OCI-LY7 (cell line): ENCODE results near the gene EMSY. TPM values are rescaled to one million over a fixed set of nuclear protein-coding genes. Genes with fewer than 3 reads are reported as not detected.

Experiments used
- BruUV-seq: library from RNA; stranded (reverse); fragments of 400-500 nt; replicated peaks from 2 replicates; lab custom pipeline; 2021; lab: Mats Ljungman, UMichigan
- CTCF ChIA-PET: fragments of 300-600 bp; sonication (Branson Sonifier 250); formaldehyde crosslinking; loops from one replicate; lab custom pipeline; 2022; ENCODE audit warnings: antibody characterized with exemption; ENCODE audit not compliant: unreplicated experiment; lab: Charles Lee
- POLR2A ChIA-PET: fragments of 300-600 bp; sonication (Branson Sonifier 250); formaldehyde crosslinking; loops from one replicate; lab custom pipeline; 2022; ENCODE audit warnings: antibody characterized with exemption; lab: Charles Lee
- DNase-seq: peaks from one replicate; pipeline ENCODE4 v3.0.0-alpha.2; 2015; ENCODE audit warnings: low spot score
- H2AFZ ChIP-seq: fragments of 200-600 bp; sonication (generic), shearing (Covaris generic); 2 replicates; pipeline ENCODE4 v1.6.1; 2014; ENCODE audit warnings: mild to moderate bottlenecking, antibody characterized with exemption, low read length, moderate library complexity
- H3K27ac ChIP-seq: fragments of 200-600 bp; sonication (generic); 2 replicates; pipeline ENCODE4 v1.5.1; 2014; ENCODE audit warnings: mixed run types, low read depth, mild to moderate bottlenecking, moderate library complexity, low read length, inconsistent platforms; ENCODE audit not compliant: poor library complexity, severe bottlenecking
- H3K36me3 ChIP-seq: fragments of 200-600 bp; sonication (generic); 2 replicates; pipeline ENCODE4 v1.6.1; 2014; ENCODE audit warnings: mild to moderate bottlenecking, antibody characterized with exemption, low read length, moderate library complexity, mixed read lengths; ENCODE audit not compliant: insufficient read depth
- H3K4me1 ChIP-seq: fragments of 200-600 bp; sonication (generic); 2 replicates; pipeline ENCODE4 v1.5.1; 2014; ENCODE audit warnings: mild to moderate bottlenecking, low read length; ENCODE audit not compliant: insufficient read depth, poor library complexity, severe bottlenecking
- H3K4me2 ChIP-seq: fragments of 200-600 bp; sonication (generic); 2 replicates; pipeline ENCODE4 v1.6.1; 2014; ENCODE audit warnings: mild to moderate bottlenecking, low read length
- H3K4me3 ChIP-seq: fragments of 200-600 bp; sonication (generic); 2 replicates; pipeline ENCODE4 v1.5.1; 2014; ENCODE audit warnings: mild to moderate bottlenecking, low read depth, low read length; ENCODE audit not compliant: poor library complexity, severe bottlenecking
- H3K79me2 ChIP-seq: fragments of 200-600 bp; sonication (generic); 2 replicates; pipeline ENCODE4 v1.6.1; 2016; ENCODE audit warnings: low read depth, mild to moderate bottlenecking, low read length, moderate library complexity, mixed read lengths; ENCODE audit not compliant: insufficient read depth
- H3K9me2 ChIP-seq: fragments of 200-600 bp; sonication (generic); 2 replicates; pipeline ENCODE4 v1.6.1; 2016; ENCODE audit warnings: mild to moderate bottlenecking, low read length, mixed read lengths; ENCODE audit not compliant: insufficient read depth
- H3K9me3 ChIP-seq: fragments of 200-600 bp; sonication (generic); 2 replicates; pipeline ENCODE4 v1.6.1; 2014; ENCODE audit warnings: mild to moderate bottlenecking, mixed run types, low read length, mixed read lengths
- H4K20me1 ChIP-seq: fragments of 200-600 bp; sonication (generic); 2 replicates; pipeline ENCODE4 v1.6.1; 2014; ENCODE audit warnings: mild to moderate bottlenecking, antibody characterized with exemption, low read length, moderate library complexity, mixed read lengths; ENCODE audit not compliant: insufficient read depth
- EZH2phosphoT487 ChIP-seq: fragments of 200-600 bp; sonication (generic); IDR thresholded peaks from 2 replicates; pipeline ENCODE4 v1.6.1; 2018; ENCODE audit warnings: low read depth, borderline replicate concordance, mild to moderate bottlenecking, mixed run types, antibody characterized with exemption, low read length, moderate library complexity, mixed read lengths
- intact Hi-C: fragments of 100-400 bp; cut with micrococcal nuclease; formaldehyde crosslinking; loops from one replicate; pipeline ENCODE4 v1.10.0; 2022; ENCODE audit not compliant: unreplicated experiment
- total RNA-seq, 2 experiments: library from RNA; depleted of rRNA in 1 of 2; stranded (reverse); fragments of >200 nt in 1 of 2; shearing (Covaris generic) in 1 of 2; gene quantifications; 2 replicates each; pipeline ENCODE4 v1.2.3, GENCODE V29; 2014 to 2022
- TF ChIP-seq, protein P1 (sequence below): fragments of 200-600 bp; sonication (generic); conservative IDR thresholded peaks from 2 replicates; pipeline ENCODE4 v1.5.1; 2014; ENCODE audit warnings: mild to moderate bottlenecking, antibody characterized with exemption, low read length, moderate library complexity, mixed read lengths

The EMSY gene
- total RNA-seq, 2 experiments from 2014 or later: 26.3 to 29.8 TPM

DNA sequence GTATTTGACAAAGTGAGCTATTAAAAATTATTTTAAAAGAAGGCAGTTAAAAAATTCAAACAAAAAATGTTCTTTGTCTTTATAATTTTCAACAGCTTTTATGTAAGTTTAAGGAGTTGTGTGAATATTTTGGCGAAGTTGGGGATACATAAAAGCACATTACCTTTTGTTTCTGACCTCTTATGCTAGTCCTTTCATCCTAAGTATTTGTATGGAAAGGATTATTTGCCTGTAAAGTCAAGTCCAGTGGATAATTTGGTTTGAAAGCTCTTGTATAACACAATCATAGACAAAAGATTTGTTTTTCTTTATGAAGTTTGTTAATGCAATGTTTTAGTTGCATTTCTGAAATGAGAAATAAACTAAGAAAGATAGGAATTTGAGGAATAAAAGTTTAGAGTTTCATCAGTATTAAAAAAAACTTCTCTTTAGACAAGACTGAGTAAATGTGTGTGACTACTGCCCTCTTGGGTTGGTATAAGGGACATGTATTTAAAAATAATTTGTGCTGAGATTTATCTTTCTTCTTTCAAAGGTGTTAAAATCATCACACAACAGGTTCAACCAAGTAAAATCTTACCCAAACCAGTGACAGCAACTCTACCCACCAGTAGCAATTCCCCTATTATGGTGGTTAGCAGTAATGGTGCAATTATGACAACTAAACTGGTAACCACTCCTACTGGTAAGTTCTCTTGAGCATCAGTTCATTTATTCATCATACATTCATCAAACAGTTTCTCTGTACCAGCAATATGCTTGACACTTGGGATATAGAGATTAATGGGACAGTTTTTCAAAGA lies 68.2 kb downstream of the EMSY start:
- POLR2A ChIA-PET: no interaction called here
- CTCF ChIA-PET: no interaction called here
- BruUV-seq: no TSS peak
- H3K9me3 ChIP-seq: no peaks in the 10 kb centered on the region
- no peaks in the 10 kb centered on the region for H4K20me1 ChIP-seq
- no peak overlapping the region for H3K27ac ChIP-seq
- intact Hi-C loops: no loop called here
- H3K79me2 ChIP-seq: no peaks in the 10 kb centered on the region
- H3K36me3 ChIP-seq: no peaks in the 10 kb centered on the region
- no peak overlapping the region for H3K4me3 ChIP-seq
- TF ChIP-seq EZH2phosphoT487: no peak
- TF ChIP-seq, protein P1, sequence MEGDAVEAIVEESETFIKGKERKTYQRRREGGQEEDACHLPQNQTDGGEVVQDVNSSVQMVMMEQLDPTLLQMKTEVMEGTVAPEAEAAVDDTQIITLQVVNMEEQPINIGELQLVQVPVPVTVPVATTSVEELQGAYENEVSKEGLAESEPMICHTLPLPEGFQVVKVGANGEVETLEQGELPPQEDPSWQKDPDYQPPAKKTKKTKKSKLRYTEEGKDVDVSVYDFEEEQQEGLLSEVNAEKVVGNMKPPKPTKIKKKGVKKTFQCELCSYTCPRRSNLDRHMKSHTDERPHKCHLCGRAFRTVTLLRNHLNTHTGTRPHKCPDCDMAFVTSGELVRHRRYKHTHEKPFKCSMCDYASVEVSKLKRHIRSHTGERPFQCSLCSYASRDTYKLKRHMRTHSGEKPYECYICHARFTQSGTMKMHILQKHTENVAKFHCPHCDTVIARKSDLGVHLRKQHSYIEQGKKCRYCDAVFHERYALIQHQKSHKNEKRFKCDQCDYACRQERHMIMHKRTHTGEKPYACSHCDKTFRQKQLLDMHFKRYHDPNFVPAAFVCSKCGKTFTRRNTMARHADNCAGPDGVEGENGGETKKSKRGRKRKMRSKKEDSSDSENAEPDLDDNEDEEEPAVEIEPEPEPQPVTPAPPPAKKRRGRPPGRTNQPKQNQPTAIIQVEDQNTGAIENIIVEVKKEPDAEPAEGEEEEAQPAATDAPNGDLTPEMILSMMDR: peak; percentile 80
- peak; percentile 32 for DNase-seq
- no peak overlapping the region for H2AFZ ChIP-seq
- peaks cover 7% of the 10 kb centered on the region for H3K4me1 ChIP-seq
- no peak overlapping the region for H3K4me2 ChIP-seq
- H3K9me2 ChIP-seq: no peaks in the 10 kb centered on the region

DNA sequence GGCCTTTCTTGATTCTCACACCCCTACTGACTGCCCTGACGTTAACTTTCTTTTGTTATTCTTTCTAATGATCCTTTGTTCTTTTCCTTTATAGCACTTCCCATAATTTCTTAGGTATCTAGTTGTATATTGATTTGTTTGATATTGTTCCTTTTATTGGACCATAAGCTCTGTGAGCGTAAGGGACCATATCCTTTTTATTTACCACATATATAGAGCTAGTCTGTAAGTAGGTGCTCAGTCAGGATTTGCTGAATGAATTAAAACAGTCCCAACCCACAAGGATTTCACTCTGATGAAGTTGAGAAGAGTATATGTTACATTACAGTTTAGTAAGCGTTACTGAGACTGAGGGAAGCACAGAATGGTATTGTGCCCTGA lies 68.8 kb downstream of the EMSY start:
- no peak for DNase-seq
- Histone ChIP-seq H3K4me1 (peaks cover 7% of the 10 kb centered on the region), H3K4me3 (no peak overlapping the region), H3K36me3 (no peaks in the 10 kb centered on the region), H2AFZ (no peak overlapping the region), H3K4me2 (no peak overlapping the region), H4K20me1 (no peaks in the 10 kb centered on the region), H3K9me3 (no peaks in the 10 kb centered on the region), H3K9me2 (no peaks in the 10 kb centered on the region), H3K79me2 (no peaks in the 10 kb centered on the region), H3K27ac (no peak overlapping the region)
- BruUV-seq: no TSS peak
- ChIA-PET POLR2A (no interaction called here), CTCF (no interaction called here)
- TF ChIP-seq EZH2phosphoT487: no peak
- TF ChIP-seq, protein P1: no peak
- intact Hi-C loops: no loop called here

DNA sequence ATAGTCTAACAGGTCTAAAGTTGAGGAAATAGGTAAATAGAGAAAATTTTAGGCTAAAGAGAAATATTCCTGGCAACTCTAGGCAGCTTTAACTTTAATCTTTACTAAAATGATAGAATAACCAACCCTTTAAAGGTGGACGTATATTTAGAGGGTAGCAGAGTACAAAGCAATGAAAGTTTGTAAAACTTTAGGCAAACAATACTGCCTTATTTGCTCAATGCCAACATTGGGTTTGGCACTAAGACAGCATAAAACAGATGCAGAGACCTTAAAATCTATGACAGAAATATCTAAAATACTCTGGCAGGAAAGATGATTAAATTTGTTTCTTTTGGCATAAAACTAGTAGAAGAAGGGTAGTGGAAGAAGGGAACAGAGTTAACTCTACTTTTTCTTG lies 70.7 kb downstream of the EMSY start:
- Histone ChIP-seq H3K4me3 (no peak overlapping the region), H3K9me3 (no peaks in the 10 kb centered on the region), H4K20me1 (no peaks in the 10 kb centered on the region), H2AFZ (no peak overlapping the region), H3K36me3 (no peaks in the 10 kb centered on the region), H3K9me2 (no peaks in the 10 kb centered on the region), H3K4me1 (peaks cover 7% of the 10 kb centered on the region), H3K79me2 (no peaks in the 10 kb centered on the region), H3K27ac (no peak overlapping the region), H3K4me2 (no peak overlapping the region)
- ChIA-PET CTCF (no interaction called here), POLR2A (no interaction called here)
- no TSS peak for BruUV-seq
- intact Hi-C loops: no loop called here
- TF ChIP-seq EZH2phosphoT487: no peak
- TF ChIP-seq, protein P1: no peak
- DNase-seq: no peak
